HEK293 (cell line): ENCODE measurements around the gene ZNF569.

Experiments
- ATF2 ChIP-seq: fragments of 450-650 bp; formaldehyde crosslinking; IDR thresholded peaks from 2 replicates; pipeline ENCODE4 v1.5.1; 2016; ENCODE audit warnings: missing biosample characterization, missing genetic modification characterization, low read depth
- TF ChIP-seq, protein P1 (sequence below): fragments of 450-650 bp; formaldehyde crosslinking; IDR thresholded peaks from 2 replicates; pipeline ENCODE4 v1.5.1; 2016; ENCODE audit warnings: missing biosample characterization, missing genetic modification characterization
- TF ChIP-seq, protein P2 (sequence below): fragments of 450-650 bp; formaldehyde crosslinking; IDR thresholded peaks from 2 replicates; pipeline ENCODE4 v1.5.1; 2017; ENCODE audit warnings: missing biosample characterization, mild to moderate bottlenecking, missing genetic modification characterization, moderate library complexity

DNA sequence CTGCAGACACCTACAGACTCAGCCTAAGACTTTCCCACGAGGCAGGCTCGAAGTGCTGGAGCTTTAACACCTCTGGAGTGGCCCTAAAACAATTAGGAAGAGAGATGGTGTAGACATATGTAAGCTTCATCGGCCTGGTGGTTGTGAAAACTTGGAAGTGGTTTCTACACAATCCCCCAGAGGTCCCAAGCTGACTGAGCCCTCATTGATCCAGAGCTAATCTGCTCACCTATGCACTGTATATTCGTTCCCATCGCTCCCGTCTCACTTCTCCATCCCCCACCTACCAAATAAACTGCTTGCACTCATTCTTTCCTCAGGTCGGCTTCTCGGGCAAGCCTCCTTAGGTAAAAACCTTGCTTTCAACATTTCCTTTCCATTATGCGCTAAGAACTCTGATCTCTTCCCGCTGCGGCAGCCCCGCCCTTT is 38.7 kb upstream of the ZNF569 start:
- TF ChIP-seq, protein P1, sequence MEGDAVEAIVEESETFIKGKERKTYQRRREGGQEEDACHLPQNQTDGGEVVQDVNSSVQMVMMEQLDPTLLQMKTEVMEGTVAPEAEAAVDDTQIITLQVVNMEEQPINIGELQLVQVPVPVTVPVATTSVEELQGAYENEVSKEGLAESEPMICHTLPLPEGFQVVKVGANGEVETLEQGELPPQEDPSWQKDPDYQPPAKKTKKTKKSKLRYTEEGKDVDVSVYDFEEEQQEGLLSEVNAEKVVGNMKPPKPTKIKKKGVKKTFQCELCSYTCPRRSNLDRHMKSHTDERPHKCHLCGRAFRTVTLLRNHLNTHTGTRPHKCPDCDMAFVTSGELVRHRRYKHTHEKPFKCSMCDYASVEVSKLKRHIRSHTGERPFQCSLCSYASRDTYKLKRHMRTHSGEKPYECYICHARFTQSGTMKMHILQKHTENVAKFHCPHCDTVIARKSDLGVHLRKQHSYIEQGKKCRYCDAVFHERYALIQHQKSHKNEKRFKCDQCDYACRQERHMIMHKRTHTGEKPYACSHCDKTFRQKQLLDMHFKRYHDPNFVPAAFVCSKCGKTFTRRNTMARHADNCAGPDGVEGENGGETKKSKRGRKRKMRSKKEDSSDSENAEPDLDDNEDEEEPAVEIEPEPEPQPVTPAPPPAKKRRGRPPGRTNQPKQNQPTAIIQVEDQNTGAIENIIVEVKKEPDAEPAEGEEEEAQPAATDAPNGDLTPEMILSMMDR (tag by site-specific recombination), result no peak
- TF ChIP-seq, protein P2, sequence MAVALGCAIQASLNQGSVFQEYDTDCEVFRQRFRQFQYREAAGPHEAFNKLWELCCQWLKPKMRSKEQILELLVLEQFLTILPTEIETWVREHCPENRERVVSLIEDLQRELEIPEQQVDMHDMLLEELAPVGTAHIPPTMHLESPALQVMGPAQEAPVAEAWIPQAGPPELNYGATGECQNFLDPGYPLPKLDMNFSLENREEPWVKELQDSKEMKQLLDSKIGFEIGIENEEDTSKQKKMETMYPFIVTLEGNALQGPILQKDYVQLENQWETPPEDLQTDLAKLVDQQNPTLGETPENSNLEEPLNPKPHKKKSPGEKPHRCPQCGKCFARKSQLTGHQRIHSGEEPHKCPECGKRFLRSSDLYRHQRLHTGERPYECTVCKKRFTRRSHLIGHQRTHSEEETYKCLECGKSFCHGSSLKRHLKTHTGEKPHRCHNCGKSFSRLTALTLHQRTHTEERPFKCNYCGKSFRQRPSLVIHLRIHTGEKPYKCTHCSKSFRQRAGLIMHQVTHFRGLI (tag by site-specific recombination), result no peak
- TF ChIP-seq ATF2 (tag by site-specific recombination), result no peak
